Bladder microvascular endothelial cell (primary cell): ENCODE measurements around the gene FANCC. TPM values are rescaled to one million over a fixed set of nuclear protein-coding genes. Genes with fewer than 3 reads are reported as not detected.

Source experiments
- total RNA-seq: library from RNA; depleted of rRNA; stranded (reverse); fragments of >200 nt; gene quantifications from 2 replicates; pipeline ENCODE4 v1.2.3, GENCODE V29; 2014

The FANCC gene, protein sequence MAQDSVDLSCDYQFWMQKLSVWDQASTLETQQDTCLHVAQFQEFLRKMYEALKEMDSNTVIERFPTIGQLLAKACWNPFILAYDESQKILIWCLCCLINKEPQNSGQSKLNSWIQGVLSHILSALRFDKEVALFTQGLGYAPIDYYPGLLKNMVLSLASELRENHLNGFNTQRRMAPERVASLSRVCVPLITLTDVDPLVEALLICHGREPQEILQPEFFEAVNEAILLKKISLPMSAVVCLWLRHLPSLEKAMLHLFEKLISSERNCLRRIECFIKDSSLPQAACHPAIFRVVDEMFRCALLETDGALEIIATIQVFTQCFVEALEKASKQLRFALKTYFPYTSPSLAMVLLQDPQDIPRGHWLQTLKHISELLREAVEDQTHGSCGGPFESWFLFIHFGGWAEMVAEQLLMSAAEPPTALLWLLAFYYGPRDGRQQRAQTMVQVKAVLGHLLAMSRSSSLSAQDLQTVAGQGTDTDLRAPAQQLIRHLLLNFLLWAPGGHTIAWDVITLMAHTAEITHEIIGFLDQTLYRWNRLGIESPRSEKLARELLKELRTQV
- total RNA-seq, result 4.5 and 11.3 TPM in 2 replicates

DNA sequence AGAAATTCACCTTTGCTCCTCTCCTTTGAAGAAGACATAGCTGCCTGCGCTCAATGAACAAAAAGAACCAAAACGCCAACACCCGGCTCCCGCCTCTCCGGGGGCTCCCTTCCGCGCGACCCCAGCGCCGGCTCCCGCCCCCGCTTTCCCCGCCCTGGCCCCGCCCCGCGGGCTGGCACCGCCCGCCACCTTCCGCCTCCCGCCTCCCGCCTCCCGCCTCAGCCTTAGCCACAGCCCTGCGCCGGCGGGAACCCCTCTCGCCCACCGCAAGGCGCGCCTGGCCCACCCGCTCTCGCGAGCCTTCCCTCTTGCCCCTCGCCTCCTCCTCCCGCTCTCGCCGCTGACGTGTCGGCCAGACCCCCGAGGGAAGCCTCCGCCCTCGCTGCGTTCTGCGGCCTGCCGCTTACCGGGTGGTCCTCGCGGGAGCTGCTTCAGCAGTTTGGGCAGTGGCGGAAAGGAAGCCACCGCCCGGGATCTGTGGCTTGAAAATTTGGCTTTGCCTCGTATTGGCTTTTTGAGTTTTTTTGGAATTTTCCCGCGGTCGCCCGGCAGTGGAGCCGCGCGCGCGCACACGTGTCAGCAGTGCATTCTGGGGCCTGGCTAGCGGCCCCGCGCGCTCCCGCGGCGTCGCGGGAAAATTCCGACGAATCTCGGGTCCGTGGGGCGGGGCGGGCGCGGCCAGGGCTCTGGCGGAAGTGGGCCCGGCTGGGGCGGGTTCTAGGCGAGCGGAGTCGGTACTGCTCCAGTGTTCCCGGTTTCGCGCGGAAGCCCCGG is at the start of gene FANCC:
FANCC (minus strand) TSS at position 591 of the 774 bp plus-strand sequence. CDS start 68,418 bp downstream, outside the sequence.

Other genes with a start within 250 kb of the FANCC start
- 3.1 and 7.3 TPM in 2 replicates for gene PTCH1, start 199.3 kb upstream of the FANCC start, total RNA-seq